ENCODE results near the gene STARD13.

The STARD13 gene

GRCh38 chr13:33303855-33304597 is 18.5 kb upstream of the STARD13 start:
- no peak for DNase-seq

- no peak for DNase-seq
Observed at GRCh38 chr13:33299626-33300025, 14.1 kb upstream of the STARD13 start.

- no peak for DNase-seq
Observed at GRCh38 chr13:33296793-33297425, 11.4 kb upstream of the STARD13 start.

- DNase-seq, result no peak
Observed at GRCh38 chr13:33292712-33293111, 7.2 kb upstream of the STARD13 start.

- no peak for DNase-seq
Observed at GRCh38 chr13:33290421-33290965, 4.9 kb upstream of the STARD13 start.

GRCh38 chr13:33289966-33290365 is 4.4 kb upstream of the STARD13 start:
- DNase-seq, result no peak

DNA sequence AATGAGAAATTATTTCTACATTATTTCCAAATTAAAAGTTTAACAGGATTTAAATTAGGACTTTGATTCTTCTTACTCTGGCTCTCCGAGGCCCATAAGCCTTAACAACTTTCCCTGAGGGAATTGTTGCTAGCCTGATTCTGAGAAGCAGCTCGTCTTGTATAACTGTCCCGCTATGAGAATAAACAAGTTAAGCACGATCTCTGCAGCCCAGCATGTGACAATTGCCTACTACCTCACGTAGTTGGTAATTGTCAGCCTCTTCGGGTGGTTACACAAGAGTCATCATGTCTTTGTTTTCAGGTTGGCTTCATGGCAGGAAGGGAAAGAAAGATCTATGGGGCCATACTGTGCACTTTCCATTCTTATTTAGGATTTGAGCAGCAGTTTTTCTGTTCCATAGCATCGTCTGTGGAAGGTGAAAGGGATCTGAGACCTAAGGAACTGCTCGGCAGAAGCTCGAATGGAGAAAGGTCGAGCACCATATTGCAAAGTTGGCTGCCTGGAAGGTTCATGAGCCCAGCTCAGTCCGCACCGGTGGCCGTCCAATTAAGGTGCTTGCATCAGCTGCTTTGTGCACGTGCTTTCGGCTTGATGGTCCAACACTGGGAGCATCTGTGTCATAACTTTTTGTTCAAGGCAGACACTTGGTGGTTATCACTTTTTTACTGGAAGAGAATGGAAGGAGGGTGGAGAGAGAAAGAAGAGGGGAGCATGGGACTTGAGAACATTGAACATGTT is 1.8 kb upstream of the STARD13 start:
- no peak for DNase-seq

GRCh38 chr13:33286128-33286527 is 573 bp upstream of the STARD13 start:
- no peak for DNase-seq

GRCh38 chr13:33284916-33285315 is 639 bp downstream of the STARD13 start:
- DNase-seq, result no peak

- no peak for DNase-seq
Observed at GRCh38 chr13:33284031-33284430, 1.5 kb downstream of the STARD13 start.

- no peak for DNase-seq
Observed at GRCh38 chr13:33283195-33283911, 2.2 kb downstream of the STARD13 start.

- no peak for DNase-seq
Observed at GRCh38 chr13:33281951-33282595, 3.5 kb downstream of the STARD13 start.

DNA sequence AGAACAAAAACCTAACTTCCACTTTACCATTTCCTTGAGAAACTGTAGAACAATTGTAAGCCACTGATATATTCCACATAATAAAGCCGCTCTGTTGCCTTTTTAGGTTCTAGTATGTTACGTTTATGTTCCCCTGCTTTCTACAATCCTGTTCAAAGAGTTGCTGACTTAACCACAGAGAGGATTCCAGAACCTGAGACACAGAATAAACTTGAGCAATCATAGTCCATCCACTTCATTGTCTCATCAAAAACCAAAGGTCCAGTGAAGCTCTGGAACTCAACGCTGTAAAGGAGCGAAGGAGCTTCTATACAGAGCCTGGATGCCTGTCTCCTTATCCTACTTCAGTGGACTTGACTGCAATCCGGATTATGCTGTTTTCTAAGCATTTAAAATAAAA is 4.6 kb downstream of the STARD13 start:
- DNase-seq, result no peak

- no peak for DNase-seq
Observed at GRCh38 chr13:33280279-33280905, 5.2 kb downstream of the STARD13 start.

DNA sequence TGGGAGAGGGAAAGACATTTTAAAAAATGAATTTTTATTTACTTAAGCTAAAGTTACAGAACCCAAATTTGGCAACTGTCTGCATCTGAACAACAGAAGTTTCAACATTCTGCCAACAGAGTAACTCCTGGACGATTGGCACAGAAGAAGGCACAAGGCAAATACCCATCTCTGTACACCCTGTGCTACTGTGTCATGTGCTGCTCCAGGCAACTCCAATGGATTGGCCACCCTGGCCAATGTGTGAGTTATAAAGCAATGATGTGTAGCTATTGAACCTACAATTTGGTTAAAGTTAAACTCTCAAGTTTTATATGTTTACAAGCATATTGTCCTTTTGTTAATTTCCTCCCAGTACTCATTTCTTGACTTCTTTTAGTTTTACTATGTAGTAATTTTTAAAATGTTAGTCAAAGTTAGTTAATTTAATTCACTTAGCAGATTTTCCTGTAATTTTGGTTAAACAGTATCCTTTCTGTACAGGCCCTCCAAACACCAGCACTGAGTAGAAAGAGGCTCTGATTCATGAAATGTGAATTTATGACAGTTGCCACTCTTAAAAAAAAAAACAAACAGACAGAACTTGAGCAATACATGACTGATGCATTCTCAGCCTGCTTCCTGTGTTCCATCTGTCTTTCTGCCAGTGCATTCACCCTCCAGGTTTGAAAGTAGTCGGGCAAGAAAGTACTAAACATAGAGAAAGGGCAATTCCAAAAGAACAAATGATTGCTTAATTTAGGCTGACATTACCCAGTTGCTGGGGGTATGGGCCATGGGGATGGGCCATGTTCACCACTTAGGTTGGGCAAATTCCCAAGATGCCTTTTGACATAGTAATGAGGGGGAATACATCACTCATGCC is 5.9 kb downstream of the STARD13 start:
- no peak for DNase-seq

DNA sequence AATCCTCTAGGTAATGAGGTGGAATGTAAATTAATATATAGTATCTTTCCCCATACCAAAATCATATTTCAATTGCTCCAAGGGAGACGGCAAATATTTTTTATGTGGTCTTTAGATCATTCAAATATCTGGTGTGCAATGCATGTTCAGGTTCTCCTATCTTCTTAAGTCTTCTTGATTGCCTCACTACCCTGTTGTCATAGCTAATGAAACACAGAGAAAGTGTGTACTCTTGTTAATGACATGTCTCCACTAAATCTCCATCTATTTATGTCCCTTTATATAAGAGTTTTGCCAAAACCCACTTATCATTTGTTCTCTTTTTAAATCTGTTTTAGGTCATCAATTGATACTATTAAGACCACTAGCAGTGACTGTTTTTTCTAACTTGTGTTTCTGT is 6.6 kb downstream of the STARD13 start:
- DNase-seq, result no peak

GRCh38 chr13:33277946-33278345 is 7.6 kb downstream of the STARD13 start:
- DNase-seq, result no peak

DNA sequence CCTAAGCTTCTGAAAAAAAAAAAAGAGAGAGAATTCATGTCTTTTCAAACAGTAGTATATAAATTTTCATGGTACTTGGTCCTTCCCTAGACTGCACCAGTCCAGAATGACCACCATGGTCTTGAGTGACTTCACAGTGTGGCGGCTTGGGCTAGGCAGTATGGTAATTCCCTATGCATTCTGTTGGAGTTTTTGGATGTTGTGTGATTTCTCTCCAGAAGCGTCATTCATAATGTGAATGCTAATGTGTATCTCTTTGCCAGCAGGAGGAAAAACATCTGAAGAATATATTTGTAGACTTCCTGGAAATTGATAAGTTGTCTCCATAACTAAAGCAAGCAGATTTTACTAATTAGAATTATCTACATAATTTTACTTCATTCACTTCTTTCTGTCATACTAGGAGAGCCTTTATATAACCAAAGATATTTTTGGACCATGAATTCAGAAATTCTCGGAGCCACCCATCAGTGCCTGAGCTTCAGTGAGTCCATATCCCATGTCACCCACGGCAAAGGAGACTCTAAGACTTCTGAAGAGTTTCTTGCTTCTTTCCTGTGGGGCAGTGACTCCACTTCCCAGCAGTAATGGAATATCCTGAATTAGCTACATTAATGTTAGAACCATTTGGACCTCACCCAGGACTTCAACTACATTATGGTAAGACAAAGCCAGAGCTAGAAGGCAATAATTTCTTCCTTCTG is 8.4 kb downstream of the STARD13 start:
- DNase-seq, result no peak

DNA sequence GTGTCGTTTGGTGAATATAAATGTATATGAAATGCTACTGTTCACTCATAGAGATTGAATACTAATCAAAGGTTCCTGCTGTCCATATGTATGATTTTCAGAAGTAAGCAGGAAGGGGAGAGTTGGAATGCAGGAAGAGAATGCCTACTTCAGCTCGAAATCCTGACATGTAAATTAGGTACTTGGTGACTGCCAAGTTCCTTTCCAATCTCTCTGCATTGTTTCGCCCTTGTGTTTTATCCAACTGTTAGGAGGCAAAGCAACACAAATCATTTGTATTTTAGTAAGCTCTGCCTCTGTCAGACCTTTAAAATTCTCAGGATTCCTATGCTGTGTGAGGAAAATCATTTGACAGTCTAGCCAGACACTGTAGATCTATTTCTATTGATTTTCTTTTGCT is 9.0 kb downstream of the STARD13 start:
- DNase-seq, result no peak

- no peak for DNase-seq
Observed at GRCh38 chr13:33275916-33276315, 9.6 kb downstream of the STARD13 start.
